T-helper 9 cell (primary cell): ENCODE measurements around the gene PROM2.

Source experiments
- DNase-seq: peaks from one replicate; pipeline ENCODE4 v3.0.0-alpha.2; 2020

Gene PROM2

GRCh38 chr2:95325590-95326432 lies 51.6 kb downstream of the PROM2 start:
- DNase-seq: no peak

DNA sequence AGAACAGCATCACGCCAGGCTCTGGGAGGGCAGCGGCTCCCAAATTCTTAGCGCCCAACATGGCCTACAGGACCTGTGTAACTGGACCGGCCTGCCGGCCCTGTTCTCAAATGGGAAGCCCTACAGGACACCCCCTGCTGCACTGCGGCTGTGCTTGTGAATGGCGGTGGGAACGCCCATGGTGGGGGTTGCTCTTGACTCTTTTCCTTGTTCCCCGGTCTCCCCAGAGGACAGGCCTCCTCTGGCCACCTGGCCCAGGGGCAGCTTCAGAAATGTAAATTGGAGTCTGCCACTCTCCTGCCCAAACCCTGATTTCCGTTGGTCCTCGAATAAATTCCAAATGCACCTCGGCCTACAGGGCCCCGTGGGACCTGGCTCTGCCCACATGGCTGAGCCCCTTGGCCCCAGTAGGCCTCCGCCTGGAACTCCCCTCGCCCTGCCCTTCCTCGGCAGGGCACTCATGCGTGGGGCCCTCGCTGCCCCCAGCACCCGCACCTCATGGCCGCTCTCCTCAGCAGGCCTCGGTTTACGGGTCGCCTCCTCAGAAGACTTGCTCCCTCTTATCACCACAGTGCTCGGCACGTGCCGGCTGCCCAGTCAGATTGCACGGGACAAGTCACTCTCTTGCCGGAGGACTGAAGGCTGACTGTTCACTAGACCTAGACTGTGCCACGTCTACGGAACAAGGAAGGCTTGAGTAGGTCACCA lies 52.3 kb downstream of the PROM2 start:
- DNase-seq: no peak

- no peak for DNase-seq
These were observed 53.6 kb downstream of the PROM2 start for GRCh38 chr2:95327861-95328260.

- no peak for DNase-seq
These were observed 54.3 kb downstream of the PROM2 start for GRCh38 chr2:95328358-95329125.

GRCh38 chr2:95329401-95329800 lies 55.2 kb downstream of the PROM2 start:
- DNase-seq: no peak

DNA sequence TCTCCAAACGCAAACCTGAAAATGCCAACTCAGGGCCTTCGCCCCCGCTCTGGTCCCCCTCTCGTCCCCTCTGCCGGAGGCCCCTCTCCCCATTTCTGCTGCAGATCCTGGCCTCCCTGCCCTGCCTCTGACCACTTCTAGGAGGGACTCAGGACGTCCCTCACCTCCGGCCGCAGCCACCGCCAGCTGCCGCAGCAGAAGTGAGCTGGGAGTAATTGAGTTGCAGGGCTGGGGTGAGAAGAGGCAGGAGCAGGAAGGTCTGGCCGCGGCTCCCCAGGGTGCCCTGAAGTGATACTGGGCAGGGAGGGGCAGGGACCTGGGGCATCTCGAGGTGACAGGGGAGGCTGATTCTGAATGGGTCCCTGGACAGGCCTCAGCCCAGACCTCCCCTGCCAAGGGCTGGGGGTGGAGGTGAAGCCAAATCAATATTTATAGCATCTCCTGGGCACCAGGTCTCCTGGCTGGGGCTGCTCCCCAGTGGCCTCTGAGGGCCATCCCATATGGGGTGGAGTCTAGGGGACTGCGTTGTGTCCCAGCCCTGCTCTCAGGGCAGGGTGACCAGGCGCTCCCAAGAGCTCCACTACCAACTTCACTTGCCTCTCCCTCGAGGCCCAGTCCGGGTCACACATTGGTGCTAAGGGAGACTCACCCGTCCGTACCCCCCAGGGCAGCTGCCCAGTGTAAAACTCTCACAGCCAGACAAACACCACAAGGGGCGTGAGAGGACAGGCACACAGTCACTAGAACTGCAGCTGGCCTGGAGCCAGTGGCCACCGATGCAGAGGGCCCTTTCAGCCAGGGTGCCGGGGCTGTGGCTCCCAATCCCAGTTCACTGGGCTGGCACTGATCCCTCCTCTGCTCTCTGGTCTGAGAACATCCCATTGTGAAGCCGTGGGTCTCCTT lies 55.9 kb downstream of the PROM2 start:
- no peak for DNase-seq

DNA sequence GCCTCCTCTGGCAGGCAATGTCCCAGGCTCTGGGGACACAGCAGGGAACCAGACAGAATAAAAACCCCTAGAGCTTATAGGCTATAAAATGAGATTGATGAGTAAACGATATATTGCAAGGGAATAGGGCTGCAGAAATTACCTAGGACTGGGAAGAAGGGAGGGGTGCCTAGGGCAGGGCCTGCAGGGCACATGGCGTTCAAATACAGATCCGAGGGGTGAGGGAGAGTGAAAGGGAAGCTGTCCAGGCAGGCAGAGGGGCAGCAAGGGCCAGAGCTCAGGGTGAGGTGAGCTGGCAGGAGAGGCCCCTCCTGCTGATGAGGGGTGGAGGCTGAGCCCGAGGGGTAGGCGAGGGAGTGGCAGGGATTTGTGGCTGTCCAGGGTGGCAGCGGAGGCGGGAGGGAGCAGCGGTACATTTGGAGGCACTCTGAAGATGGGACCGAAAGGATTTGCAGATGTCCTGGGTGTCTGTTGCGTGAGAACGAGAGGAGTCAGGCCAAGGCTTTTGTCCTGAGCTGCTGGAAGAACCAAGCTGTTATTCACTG lies 56.6 kb downstream of the PROM2 start:
- no peak for DNase-seq

DNA sequence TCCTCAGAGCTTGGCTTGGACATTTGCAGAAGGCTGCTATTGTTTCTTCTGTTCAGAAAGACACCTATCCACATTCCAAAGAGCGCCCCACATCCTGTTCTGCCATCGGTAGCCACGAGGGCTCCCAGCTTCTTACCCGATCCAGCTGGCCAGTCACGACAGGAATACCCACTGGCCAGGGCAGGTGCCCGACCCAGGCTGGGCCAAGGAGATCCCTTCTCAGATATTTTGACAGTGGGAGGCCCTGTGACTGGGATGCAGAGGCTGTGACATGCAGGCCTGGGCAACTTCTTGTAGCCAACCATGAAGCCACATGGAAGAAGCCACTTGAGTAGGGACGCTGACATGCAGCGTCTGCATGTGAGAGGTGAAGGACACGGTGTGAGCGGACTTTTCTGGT lies 57.4 kb downstream of the PROM2 start:
- DNase-seq: no peak

DNA sequence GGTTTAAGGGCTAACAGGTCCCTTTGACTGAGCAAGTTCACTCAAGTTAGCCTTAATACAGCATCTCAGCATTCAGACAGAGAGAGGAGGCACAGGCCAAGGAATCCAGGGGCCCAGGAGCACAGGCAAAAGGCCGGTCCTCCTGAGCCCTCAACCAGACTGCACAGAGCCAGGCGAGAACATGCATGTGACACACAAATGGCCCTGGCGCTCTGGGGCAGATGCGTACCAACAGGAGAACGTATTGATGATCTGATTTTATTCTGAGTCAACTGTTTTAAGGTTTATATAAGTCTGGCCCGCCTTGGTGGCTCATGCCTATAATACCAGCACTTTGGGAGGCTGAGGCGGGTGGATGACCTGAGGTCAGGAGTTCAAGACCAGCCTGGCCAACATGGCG lies 57.8 kb downstream of the PROM2 start:
- DNase-seq: no peak

GRCh38 chr2:95333056-95333455 lies 58.8 kb downstream of the PROM2 start:
- no peak for DNase-seq

DNA sequence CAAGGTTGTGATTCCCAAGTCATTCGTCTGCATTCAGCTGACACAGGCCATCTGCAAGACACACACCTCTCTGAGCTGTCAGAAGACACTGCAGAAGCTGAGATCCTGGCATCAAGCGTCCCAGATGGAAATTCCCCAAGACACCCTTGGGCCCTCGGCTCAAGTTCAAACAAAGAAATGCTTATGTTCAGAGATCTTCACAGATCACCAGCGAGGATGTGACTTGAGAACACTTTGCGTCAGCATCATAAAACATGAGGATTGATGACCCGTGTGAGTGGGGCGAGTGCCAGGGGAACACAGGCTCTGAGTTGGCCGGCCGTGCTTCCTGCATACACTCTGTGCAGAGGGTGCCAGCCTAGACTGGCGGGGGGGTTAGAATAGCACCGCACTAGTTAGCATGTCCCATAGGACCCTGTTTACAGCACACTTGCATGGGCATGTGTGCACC lies 59.7 kb downstream of the PROM2 start:
- DNase-seq: no peak

- no peak for DNase-seq
These were observed 60.8 kb downstream of the PROM2 start for GRCh38 chr2:95334916-95335641.

- DNase-seq: no peak
These were observed 62.2 kb downstream of the PROM2 start for GRCh38 chr2:95336406-95336805.

GRCh38 chr2:95337829-95338228 lies 63.6 kb downstream of the PROM2 start:
- DNase-seq: no peak
